ENCODE results near the gene ZBTB20. TPM values are rescaled to one million over a fixed set of nuclear protein-coding genes. Genes with fewer than 3 reads are reported as not detected.

Gene ZBTB20
- total and polyA plus RNA-seq, 2 donors from 2014 or later: 0.99 to 142 TPM

- Histone ChIP-seq H3K27me3 (ENCODE audit: control insufficient read depth, insufficient read depth, low read length) (no peaks in the 10 kb centered on the region), H3K36me3 (ENCODE audit: control insufficient read depth in 2 of 3, insufficient read depth in 3 of 3, low read length in 3 of 3) (no peaks in the 10 kb centered on the region), H3K4me1 (ENCODE audit: control insufficient read depth in 2 of 3, insufficient read depth in 2 of 3, low read depth in 1 of 3, low read length in 3 of 3) (peaks cover 0 to 8% (median 2%) of the 10 kb centered on the region in 3 donors), H3K9me3 (ENCODE audit: control insufficient read depth in 2 of 3, insufficient read depth in 1 of 3, low read length in 3 of 3) (no peaks in the 10 kb centered on the region), H3K4me3 (ENCODE audit: low read length in 3 of 3) (no peak overlapping the region), H3K9ac (ENCODE audit: low read length in 3 of 3) (no peak overlapping the region), H3K27ac (ENCODE audit: low read depth in 2 of 2, low read length in 2 of 2) (no peak overlapping the region)
- no peak for DNase-seq
- intact Hi-C loops (cut with DNase I): no loop called here
- FAIRE-seq: no peak
- TF ChIP-seq CTCF (IDR thresholded peaks at IDR 0.05; ENCODE audit: borderline replicate concordance, extremely low read depth, insufficient read depth): no peak
Observed at GRCh38 chr3:114608293-114608692, 538.8 kb downstream of the ZBTB20 start.

- no peak for TF ChIP-seq CTCF (IDR thresholded peaks at IDR 0.05; ENCODE audit: borderline replicate concordance, extremely low read depth, insufficient read depth)
- H3K9ac ChIP-seq (ENCODE audit: low read length in 3 of 3): no peak overlapping the region
- no peaks in the 10 kb centered on the region for H3K9me3 ChIP-seq (ENCODE audit: control insufficient read depth in 2 of 3, insufficient read depth in 1 of 3, low read length in 3 of 3)
- FAIRE-seq (no peak), DNase-seq (no peak)
- H3K4me3 ChIP-seq (ENCODE audit: low read length in 3 of 3): no peak overlapping the region
- H3K36me3 ChIP-seq (ENCODE audit: control insufficient read depth in 2 of 3, insufficient read depth in 3 of 3, low read length in 3 of 3): no peaks in the 10 kb centered on the region
- peaks cover 0 to 8% (median 2%) of the 10 kb centered on the region in 3 donors for H3K4me1 ChIP-seq (ENCODE audit: control insufficient read depth in 2 of 3, insufficient read depth in 2 of 3, low read depth in 1 of 3, low read length in 3 of 3)
- H3K27me3 ChIP-seq (ENCODE audit: control insufficient read depth, insufficient read depth, low read length): no peaks in the 10 kb centered on the region
- H3K27ac ChIP-seq (ENCODE audit: low read depth in 2 of 2, low read length in 2 of 2): no peak overlapping the region
- intact Hi-C loops (cut with DNase I): no loop called here
Observed at GRCh38 chr3:114606336-114606735, 540.8 kb downstream of the ZBTB20 start.

- Histone ChIP-seq H3K9me3 (ENCODE audit: control insufficient read depth in 2 of 3, insufficient read depth in 1 of 3, low read length in 3 of 3) (no peaks in the 10 kb centered on the region), H3K4me1 (ENCODE audit: control insufficient read depth in 2 of 3, insufficient read depth in 2 of 3, low read depth in 1 of 3, low read length in 3 of 3) (peaks cover 0 to 6% (median 0%) of the 10 kb centered on the region in 3 donors), H3K4me3 (ENCODE audit: low read length in 3 of 3) (no peak overlapping the region), H3K36me3 (ENCODE audit: control insufficient read depth in 2 of 3, insufficient read depth in 3 of 3, low read length in 3 of 3) (no peaks in the 10 kb centered on the region), H3K27me3 (ENCODE audit: control insufficient read depth, insufficient read depth, low read length) (no peaks in the 10 kb centered on the region), H3K9ac (ENCODE audit: low read length in 3 of 3) (no peak overlapping the region), H3K27ac (ENCODE audit: low read depth in 2 of 2, low read length in 2 of 2) (no peak overlapping the region)
- no peak for FAIRE-seq
- DNase-seq: no peak
- no peak for TF ChIP-seq CTCF (IDR thresholded peaks at IDR 0.05; ENCODE audit: borderline replicate concordance, extremely low read depth, insufficient read depth)
- intact Hi-C loops (cut with DNase I): no loop called here
Observed at GRCh38 chr3:114600571-114600970, 546.5 kb downstream of the ZBTB20 start.

- intact Hi-C loops (cut with DNase I): no loop called here
- peaks cover 0 to 6% (median 0%) of the 10 kb centered on the region in 3 donors for H3K4me1 ChIP-seq (ENCODE audit: control insufficient read depth in 2 of 3, insufficient read depth in 2 of 3, low read depth in 1 of 3, low read length in 3 of 3)
Observed at GRCh38 chr3:114597871-114598270, 549.2 kb downstream of the ZBTB20 start.

More at GRCh38 chr3:114597871-114598270, 549.2 kb downstream of the ZBTB20 start:
- Histone ChIP-seq H3K4me3 (ENCODE audit: low read length in 3 of 3) (no peak overlapping the region), H3K36me3 (ENCODE audit: control insufficient read depth in 2 of 3, insufficient read depth in 3 of 3, low read length in 3 of 3) (no peaks in the 10 kb centered on the region), H3K9me3 (ENCODE audit: control insufficient read depth in 2 of 3, insufficient read depth in 1 of 3, low read length in 3 of 3) (no peaks in the 10 kb centered on the region), H3K9ac (ENCODE audit: low read length in 3 of 3) (no peak overlapping the region), H3K27ac (ENCODE audit: low read depth in 2 of 2, low read length in 2 of 2) (no peak overlapping the region), H3K27me3 (ENCODE audit: control insufficient read depth, insufficient read depth, low read length) (no peaks in the 10 kb centered on the region)
- no peak for TF ChIP-seq CTCF (IDR thresholded peaks at IDR 0.05; ENCODE audit: borderline replicate concordance, extremely low read depth, insufficient read depth)
- no peak for DNase-seq
- FAIRE-seq: no peak

Data from kidney (tissue), 14 donors.